GM19467 (cell line): ENCODE measurements around the gene INO80B.

Experiments
- ATAC-seq: cut with Tn5 transposase; IDR thresholded peaks from one replicate; pipeline ENCODE4 v1.9.1; 2021; ENCODE audit warnings: mild to moderate bottlenecking, moderate library complexity; ENCODE audit not compliant: unreplicated experiment

Gene INO80B

GRCh38 chr2:74500578-74500946, 45.7 kb downstream of the INO80B start:
- ATAC-seq, result no peak

- no peak for ATAC-seq
Observed at GRCh38 chr2:74501335-74502071, 46.6 kb downstream of the INO80B start.

- no peak for ATAC-seq
Observed at GRCh38 chr2:74502147-74502719, 47.3 kb downstream of the INO80B start.

- peak; percentile 30 for ATAC-seq
Observed at GRCh38 chr2:74502720-74503505, 48.0 kb downstream of the INO80B start.

- ATAC-seq, result no peak
Observed at GRCh38 chr2:74503506-74504475, 48.9 kb downstream of the INO80B start.

- ATAC-seq, result no peak
Observed at GRCh38 chr2:74504591-74504990, 49.7 kb downstream of the INO80B start.

GRCh38 chr2:74505448-74506246, 50.8 kb downstream of the INO80B start:
- ATAC-seq, result no peak

GRCh38 chr2:74507145-74507925, 52.4 kb downstream of the INO80B start, which contains the start of gene PCGF1:
PCGF1 (minus strand) TSS chr2:74507695; CDS start chr2:74507668, 27 bp downstream.
- peak; percentile 85 for ATAC-seq
